Amygdala (tissue), 56 donors: ENCODE data around the gene KRTAP10-4.

Experiments used
- DNase-seq, 56 donors: peaks; one replicate each; lab custom pipeline; 2025; lab: John Stamatoyannopoulos, UW

KRTAP10-4 gene

GRCh38 chr21:44612669-44613229 is 39.2 kb downstream of the KRTAP10-4 start:
- no peak for DNase-seq

- no peak for DNase-seq
These were observed 40.0 kb downstream of the KRTAP10-4 start for GRCh38 chr21:44613386-44614155.

GRCh38 chr21:44614161-44614631 is 40.7 kb downstream of the KRTAP10-4 start:
- no peak for DNase-seq

- DNase-seq = no peak
These were observed 41.4 kb downstream of the KRTAP10-4 start for GRCh38 chr21:44614961-44615391.

- DNase-seq = no peak
These were observed 41.9 kb downstream of the KRTAP10-4 start for GRCh38 chr21:44615466-44615865.

GRCh38 chr21:44615911-44616590 is 42.5 kb downstream of the KRTAP10-4 start:
- DNase-seq = no peak

- DNase-seq = no peak
These were observed 43.0 kb downstream of the KRTAP10-4 start for GRCh38 chr21:44616591-44616926.

GRCh38 chr21:44617071-44617501 is 43.6 kb downstream of the KRTAP10-4 start:
- DNase-seq = no peak

GRCh38 chr21:44618504-44618903 is 45.0 kb downstream of the KRTAP10-4 start:
- peak in 1 of 56 donors; percentile 8 for DNase-seq

- DNase-seq = no peak
These were observed 45.4 kb downstream of the KRTAP10-4 start for GRCh38 chr21:44618909-44619308.

- DNase-seq = no peak
These were observed 46.4 kb downstream of the KRTAP10-4 start for GRCh38 chr21:44619886-44620285.

- no peak for DNase-seq
These were observed 50.0 kb downstream of the KRTAP10-4 start for GRCh38 chr21:44623575-44623974.
